Mesenchymal stem cell (in vitro differentiated cells and primary cell): Measurements from ENCODE around the gene MALRD1.

Experiments
- DNase-seq: peaks from one replicate; pipeline ENCODE4 v3.0.0-alpha.2; 2013
- H2AFZ ChIP-seq: one replicate; pipeline ENCODE4 v1.6.1; 2013; ENCODE audit warnings: low read depth, mild to moderate bottlenecking, control low read depth, inconsistent platforms, low read length, moderate library complexity
- H2AK5ac ChIP-seq: 2 replicates; pipeline ENCODE4 v1.6.1; 2013; ENCODE audit warnings: low read length, moderate library complexity, mild to moderate bottlenecking, inconsistent platforms; ENCODE audit not compliant: severe bottlenecking
- H2BK120ac ChIP-seq: one replicate; pipeline ENCODE4 v1.6.1; 2013; ENCODE audit warnings: low read depth, mild to moderate bottlenecking, inconsistent platforms, low read length, moderate library complexity
- H2BK12ac ChIP-seq, 2 experiments: one replicate each; pipeline ENCODE4 v1.6.1; 2013; ENCODE audit warnings: inconsistent platforms in 2 of 2, low read length in 2 of 2, mild to moderate bottlenecking in 2 of 2, moderate library complexity in 2 of 2, control low read depth in 1 of 2
- H2BK15ac ChIP-seq: one replicate; pipeline ENCODE4 v1.6.1; 2013; ENCODE audit warnings: mild to moderate bottlenecking, low read depth, inconsistent platforms; ENCODE audit not compliant: poor library complexity, severe bottlenecking
- H2BK5ac ChIP-seq: 2 replicates; pipeline ENCODE4 v1.6.1; 2013; ENCODE audit warnings: low read depth, mild to moderate bottlenecking, low read length, control low read depth, inconsistent platforms; ENCODE audit not compliant: poor library complexity, severe bottlenecking
- H3K14ac ChIP-seq, 2 experiments: one replicate each; pipeline ENCODE4 v1.6.1; 2013; ENCODE audit warnings: inconsistent platforms in 2 of 2, low read length in 2 of 2, control low read depth in 1 of 2, mild to moderate bottlenecking in 1 of 2, moderate library complexity in 1 of 2
- H3K18ac ChIP-seq, 2 experiments: one replicate each; pipeline ENCODE4 v1.6.1; 2013; ENCODE audit warnings: inconsistent platforms in 2 of 2, low read length in 2 of 2, control low read depth in 1 of 2, low read depth in 1 of 2, mild to moderate bottlenecking in 1 of 2
- H3K23ac ChIP-seq, 2 experiments: one replicate each; pipeline ENCODE4 v1.6.1; 2013; ENCODE audit warnings: inconsistent platforms in 2 of 2, low read length in 2 of 2, mild to moderate bottlenecking in 2 of 2, moderate library complexity in 2 of 2, control low read depth in 1 of 2
- H3K27ac ChIP-seq: 2 replicates; pipeline ENCODE4 v1.5.1; 2013; ENCODE audit warnings: mild to moderate bottlenecking, moderate library complexity, low read length, control low read depth, inconsistent platforms; ENCODE audit not compliant: poor library complexity, severe bottlenecking
- H3K27me3 ChIP-seq, 2 experiments: 2 replicates each; pipeline versions ENCODE4 v1.6.1 to v1.7.0; 2013; ENCODE audit warnings: low read length in 2 of 2, mild to moderate bottlenecking in 2 of 2, moderate library complexity in 2 of 2, control low read depth in 1 of 2, inconsistent platforms in 1 of 2; ENCODE audit not compliant: control insufficient read depth in 1 of 2, insufficient read depth in 1 of 2
- H3K36me3 ChIP-seq, 2 experiments: 2 replicates each; pipeline versions ENCODE4 v1.6.1 to v1.7.0; 2013; ENCODE audit warnings: low read length in 2 of 2, control low read depth in 1 of 2, inconsistent platforms in 1 of 2, low read depth in 1 of 2, mild to moderate bottlenecking in 1 of 2; ENCODE audit not compliant: insufficient read depth in 2 of 2, control insufficient read depth in 1 of 2
- H3K4ac ChIP-seq, 2 experiments: one replicate each; pipeline ENCODE4 v1.6.1; 2013; ENCODE audit warnings: inconsistent platforms in 2 of 2, low read length in 2 of 2, mild to moderate bottlenecking in 2 of 2, moderate library complexity in 2 of 2, control low read depth in 1 of 2, low read depth in 1 of 2
- H3K4me1 ChIP-seq: 2 replicates; pipeline ENCODE4 v1.6.1; 2013; ENCODE audit warnings: low read depth, low read length, control low read depth; ENCODE audit not compliant: control insufficient read depth, insufficient read depth
- H3K4me2 ChIP-seq: 2 replicates; pipeline ENCODE4 v1.6.1; 2013; ENCODE audit warnings: low read length, mild to moderate bottlenecking, inconsistent platforms; ENCODE audit not compliant: poor library complexity, severe bottlenecking
- H3K4me3 ChIP-seq, 2 experiments: 2 replicates each; pipeline versions ENCODE4 v1.5.1 to v1.7.0; 2013; ENCODE audit warnings: low read length in 2 of 2, mild to moderate bottlenecking in 2 of 2, control low read depth in 1 of 2, low read depth in 1 of 2; ENCODE audit not compliant: insufficient read depth in 1 of 2
- H3K79me1 ChIP-seq: replicated peaks from 2 replicates; pipeline ENCODE4 v1.6.1; 2013; ENCODE audit warnings: mild to moderate bottlenecking, control low read depth, low read length, inconsistent platforms; ENCODE audit not compliant: poor library complexity, severe bottlenecking
- H3K9ac ChIP-seq: 2 replicates; pipeline ENCODE4 v1.7.0; 2013; ENCODE audit warnings: mild to moderate bottlenecking, low read length, moderate library complexity
- H3K9me3 ChIP-seq: 2 replicates; pipeline ENCODE4 v1.7.0; 2013; ENCODE audit warnings: mild to moderate bottlenecking, low read length; ENCODE audit not compliant: control insufficient read depth
- H4K8ac ChIP-seq: one replicate; pipeline ENCODE4 v1.6.1; 2013; ENCODE audit warnings: inconsistent platforms, mild to moderate bottlenecking, low read length, moderate library complexity
- H4K91ac ChIP-seq: one replicate; pipeline ENCODE4 v1.6.1; 2013; ENCODE audit warnings: mild to moderate bottlenecking, low read length, inconsistent platforms
- WGBS: methylation state at CpG from one replicate; pipeline ENCODE4 v1.1.7; 2013; ENCODE audit warnings: mixed read lengths; 5-methylcytosine and 5-hydroxymethylcytosine counted together

MALRD1 gene

DNA sequence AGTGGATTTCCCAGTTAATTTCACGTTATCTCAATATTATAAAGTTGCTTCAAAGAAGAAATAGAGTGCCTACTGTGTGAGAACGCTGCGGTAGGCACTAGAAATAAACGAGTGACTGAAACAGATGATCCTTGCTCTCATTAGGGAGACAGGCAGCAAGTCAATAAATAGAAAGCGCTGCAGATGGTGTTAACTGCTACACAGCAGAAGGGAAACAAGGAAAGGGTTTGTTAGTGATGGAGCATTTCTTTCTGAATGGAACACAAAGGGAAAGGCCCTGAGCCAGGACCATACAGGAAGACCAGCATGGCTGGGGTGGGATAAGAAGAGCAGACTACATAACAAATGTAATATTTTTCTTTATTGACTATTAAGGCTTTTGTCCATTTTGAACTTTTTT is 235.2 kb downstream of the MALRD1 start:
- Histone ChIP-seq H3K36me3 (no peaks in the 10 kb centered on the region), H2AFZ (no peak overlapping the region), H4K91ac (no peak overlapping the region), H3K79me1 (no peaks in the 10 kb centered on the region), H3K4me2 (no peak overlapping the region), H2BK12ac (no peak overlapping the region), H3K4me1 (no peaks in the 10 kb centered on the region), H3K27me3 (no peaks in the 10 kb centered on the region), H2AK5ac (no peak overlapping the region), H2BK5ac (no peak overlapping the region), H2BK120ac (no peak overlapping the region), H3K4ac (no peak overlapping the region), H2BK15ac (no peak overlapping the region), H3K23ac (no peak overlapping the region), H3K4me3 (no peak overlapping the region), H3K18ac (no peak overlapping the region), H3K27ac (no peak overlapping the region), H3K9ac (no peak overlapping the region), H4K8ac (no peak overlapping the region), H3K14ac (no peak overlapping the region), H3K9me3 (no peaks in the 10 kb centered on the region)
- no peak for DNase-seq
- 77% methylated on average over 5 of the region's 5 CpGs for WGBS

DNA sequence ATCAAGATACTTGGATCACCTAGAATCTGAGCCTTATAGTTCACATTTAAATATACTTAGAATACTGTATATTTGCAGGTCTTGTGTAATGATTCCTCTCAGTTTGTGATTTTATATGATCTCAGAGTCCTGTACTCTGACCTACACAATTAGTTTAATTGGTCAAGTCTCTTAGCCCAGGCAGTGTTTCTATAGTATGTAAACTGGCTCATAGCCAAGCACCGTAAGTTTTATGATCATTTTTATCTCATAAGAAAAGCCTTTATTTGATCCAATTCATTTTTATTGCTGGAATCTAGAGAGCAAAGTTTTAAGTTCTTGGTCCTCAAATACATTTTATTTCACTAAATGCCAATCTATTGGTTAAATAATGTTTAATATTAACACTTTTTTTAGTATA is 242.2 kb downstream of the MALRD1 start:
- DNase-seq, result no peak
- no peak overlapping the region for H2BK120ac ChIP-seq
- no CpG with 5 or more reads among the region's 1 CpG for WGBS
- no peaks in the 10 kb centered on the region for H3K36me3 ChIP-seq
- H3K4me1 ChIP-seq, result no peaks in the 10 kb centered on the region
- no peak overlapping the region for H2BK5ac ChIP-seq
- H2BK15ac ChIP-seq, result no peak overlapping the region
- no peak overlapping the region for H4K91ac ChIP-seq
- H2AK5ac ChIP-seq, result no peak overlapping the region
- no peak overlapping the region for H3K9ac ChIP-seq
- no peak overlapping the region for H3K4me2 ChIP-seq
- H4K8ac ChIP-seq, result no peak overlapping the region
- no peaks in the 10 kb centered on the region for H3K27me3 ChIP-seq
- H3K9me3 ChIP-seq, result no peaks in the 10 kb centered on the region
- H2AFZ ChIP-seq, result no peak overlapping the region
- H3K23ac ChIP-seq, result no peak overlapping the region
- H3K79me1 ChIP-seq, result no peaks in the 10 kb centered on the region
- no peak overlapping the region for H3K4me3 ChIP-seq
- no peak overlapping the region for H2BK12ac ChIP-seq
- H3K18ac ChIP-seq, result no peak overlapping the region
- H3K4ac ChIP-seq, result no peak overlapping the region
- H3K14ac ChIP-seq, result no peak overlapping the region
- no peak overlapping the region for H3K27ac ChIP-seq

DNA sequence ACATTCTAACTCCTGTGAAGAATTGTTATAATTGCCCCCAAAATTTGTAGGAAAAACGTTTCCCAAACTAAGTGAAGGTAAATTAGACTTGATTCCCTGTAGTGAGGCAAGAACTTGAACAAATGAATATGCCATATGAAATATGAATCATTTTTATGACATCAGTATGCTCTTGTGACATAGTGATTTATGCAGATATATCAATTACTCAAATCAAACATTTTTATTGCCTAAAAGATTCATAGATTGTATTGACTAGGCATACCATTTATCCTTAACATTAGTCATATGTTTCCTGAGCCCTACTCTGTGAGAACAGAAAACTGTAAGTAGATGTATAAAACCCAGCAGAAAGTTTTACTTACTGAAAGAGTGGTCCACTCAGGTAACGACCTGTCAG is 245.6 kb downstream of the MALRD1 start:
- H4K8ac ChIP-seq, result no peak overlapping the region
- DNase-seq, result no peak
- no peaks in the 10 kb centered on the region for H3K79me1 ChIP-seq
- no peak overlapping the region for H4K91ac ChIP-seq
- no peak overlapping the region for H2AFZ ChIP-seq
- no peak overlapping the region for H2BK12ac ChIP-seq
- no peak overlapping the region for H3K27ac ChIP-seq
- H3K4me3 ChIP-seq, result no peak overlapping the region
- no peaks in the 10 kb centered on the region for H3K4me1 ChIP-seq
- H2BK5ac ChIP-seq, result no peak overlapping the region
- H3K4ac ChIP-seq, result no peak overlapping the region
- 80% methylated on average over 1 of the region's 2 CpGs for WGBS
- peaks cover 6% of the 10 kb centered on the region for H3K9me3 ChIP-seq
- no peak overlapping the region for H2BK15ac ChIP-seq
- H3K27me3 ChIP-seq, result no peaks in the 10 kb centered on the region
- H3K9ac ChIP-seq, result no peak overlapping the region
- H3K14ac ChIP-seq, result no peak overlapping the region
- H2AK5ac ChIP-seq, result no peak overlapping the region
- no peak overlapping the region for H2BK120ac ChIP-seq
- H3K23ac ChIP-seq, result no peak overlapping the region
- no peak overlapping the region for H3K4me2 ChIP-seq
- H3K18ac ChIP-seq, result no peak overlapping the region
- no peaks in the 10 kb centered on the region for H3K36me3 ChIP-seq

DNA sequence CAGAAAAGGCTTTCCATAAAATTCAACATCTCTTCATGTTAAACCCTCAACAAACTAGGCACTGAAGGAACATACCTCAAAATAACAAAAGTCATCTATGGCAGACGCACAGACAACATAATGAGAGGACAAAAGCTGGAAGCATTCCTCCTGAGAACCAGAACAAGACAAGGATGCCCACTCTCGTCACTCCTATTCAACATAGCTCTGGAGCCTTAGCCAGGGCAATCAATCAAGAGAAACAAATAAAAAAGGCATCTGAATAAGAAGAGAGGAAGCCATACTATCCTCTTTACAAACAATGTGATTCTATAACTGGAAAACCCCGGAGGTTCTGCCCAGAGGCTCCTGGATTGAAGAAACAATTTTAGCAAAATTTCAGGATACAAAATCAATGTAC is 251.0 kb downstream of the MALRD1 start:
- Histone ChIP-seq H3K4me1 (no peaks in the 10 kb centered on the region), H3K4me2 (no peak overlapping the region), H3K9ac (no peak overlapping the region), H3K23ac (no peak overlapping the region), H3K18ac (no peak overlapping the region), H3K36me3 (no peaks in the 10 kb centered on the region), H2BK5ac (no peak overlapping the region), H2BK12ac (no peak overlapping the region), H3K27me3 (no peaks in the 10 kb centered on the region), H3K4me3 (no peak overlapping the region), H2BK15ac (no peak overlapping the region), H4K8ac (no peak overlapping the region), H2AK5ac (no peak overlapping the region), H2AFZ (no peak overlapping the region), H3K9me3 (peaks cover 6% of the 10 kb centered on the region), H4K91ac (no peak overlapping the region), H3K4ac (no peak overlapping the region), H3K27ac (no peak overlapping the region), H3K14ac (no peak overlapping the region), H3K79me1 (no peaks in the 10 kb centered on the region), H2BK120ac (no peak overlapping the region)
- no peak for DNase-seq
- 51% methylated on average over 3 of the region's 3 CpGs for WGBS
